Spleen (tissue), 7 donors: Measurements from ENCODE around the gene KLHDC10.

Experiments
- POLR2A ChIP-seq, 3 donors: fragments of 450-650 bp; IDR thresholded peaks; one replicate each; pipeline ENCODE4 v1.5.1; 2017; ENCODE audit warnings: antibody characterized with exemption in 3 of 3, mild to moderate bottlenecking in 1 of 3
- POLR2AphosphoS5 ChIP-seq, 3 donors: sonication (generic); formaldehyde crosslinking; IDR thresholded peaks; one replicate each; pipeline ENCODE4 v1.5.1; 2017; ENCODE audit warnings: antibody characterized with exemption in 3 of 3
- TF ChIP-seq, protein P1 (sequence below), 11 experiments: fragments of 200-600 bp in 7 of 11; fragments of 450-650 bp in 4 of 11; sonication (generic) in 4 of 11; IDR thresholded peaks in 8 of 11; conservative IDR thresholded peaks in 3 of 11; 1 replicate in 7 of 11; 2 replicates in 4 of 11; pipeline versions ENCODE4 v1.4.0 to v1.8.0; 2016 to 2021; ENCODE audit warnings: antibody characterized with exemption in 11 of 11, inconsistent platforms in 4 of 11, mild to moderate bottlenecking in 1 of 11
- donor health status: DM: no; HTN: no; CAD: no; lungs with moderate emphysema.
- donor health status: DM: no; HTN: no; CAD: no.
- donor health status: DM: no; HTN: no; CAD: no.

DNA sequence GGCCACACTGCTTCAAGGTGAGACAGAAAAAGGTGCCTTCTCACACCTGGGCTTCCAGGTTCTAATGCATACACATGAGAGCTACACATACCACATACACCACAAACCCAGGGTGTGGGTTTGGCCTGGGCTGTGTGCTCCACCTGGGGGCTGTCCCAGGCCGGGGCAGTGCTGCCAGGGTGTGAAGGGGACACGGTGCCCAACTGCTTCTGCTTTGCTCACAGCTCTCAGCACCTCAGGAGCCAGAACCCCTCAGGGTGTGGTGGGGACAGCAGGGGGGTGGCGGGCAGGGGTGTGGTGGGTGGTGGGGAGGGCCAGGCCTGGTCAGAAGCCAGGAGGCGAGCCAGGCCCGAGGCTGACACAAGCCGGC, 83.8 kb downstream of the KLHDC10 start:
- TF ChIP-seq, protein P1, sequence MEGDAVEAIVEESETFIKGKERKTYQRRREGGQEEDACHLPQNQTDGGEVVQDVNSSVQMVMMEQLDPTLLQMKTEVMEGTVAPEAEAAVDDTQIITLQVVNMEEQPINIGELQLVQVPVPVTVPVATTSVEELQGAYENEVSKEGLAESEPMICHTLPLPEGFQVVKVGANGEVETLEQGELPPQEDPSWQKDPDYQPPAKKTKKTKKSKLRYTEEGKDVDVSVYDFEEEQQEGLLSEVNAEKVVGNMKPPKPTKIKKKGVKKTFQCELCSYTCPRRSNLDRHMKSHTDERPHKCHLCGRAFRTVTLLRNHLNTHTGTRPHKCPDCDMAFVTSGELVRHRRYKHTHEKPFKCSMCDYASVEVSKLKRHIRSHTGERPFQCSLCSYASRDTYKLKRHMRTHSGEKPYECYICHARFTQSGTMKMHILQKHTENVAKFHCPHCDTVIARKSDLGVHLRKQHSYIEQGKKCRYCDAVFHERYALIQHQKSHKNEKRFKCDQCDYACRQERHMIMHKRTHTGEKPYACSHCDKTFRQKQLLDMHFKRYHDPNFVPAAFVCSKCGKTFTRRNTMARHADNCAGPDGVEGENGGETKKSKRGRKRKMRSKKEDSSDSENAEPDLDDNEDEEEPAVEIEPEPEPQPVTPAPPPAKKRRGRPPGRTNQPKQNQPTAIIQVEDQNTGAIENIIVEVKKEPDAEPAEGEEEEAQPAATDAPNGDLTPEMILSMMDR (IDR thresholded peaks at IDR 0.05 in 8 of 11, conservative IDR thresholded peaks at IDR 0.05 in 3 of 11): no peak
- TF ChIP-seq POLR2A (IDR thresholded peaks at IDR 0.05) (no peak), POLR2AphosphoS5 (IDR thresholded peaks at IDR 0.05) (no peak)
